Measurements from ENCODE around the gene PAQR4. TPM values are rescaled to one million over a fixed set of nuclear protein-coding genes. Genes with fewer than 3 reads are reported as not detected.

PAQR4 gene
- total and polyA plus RNA-seq, 2 of the 13 experiments (the other 11 are each of a cell fraction or from before 2014, with no cell fraction given) = 15.9 to 24.8 TPM

DNA sequence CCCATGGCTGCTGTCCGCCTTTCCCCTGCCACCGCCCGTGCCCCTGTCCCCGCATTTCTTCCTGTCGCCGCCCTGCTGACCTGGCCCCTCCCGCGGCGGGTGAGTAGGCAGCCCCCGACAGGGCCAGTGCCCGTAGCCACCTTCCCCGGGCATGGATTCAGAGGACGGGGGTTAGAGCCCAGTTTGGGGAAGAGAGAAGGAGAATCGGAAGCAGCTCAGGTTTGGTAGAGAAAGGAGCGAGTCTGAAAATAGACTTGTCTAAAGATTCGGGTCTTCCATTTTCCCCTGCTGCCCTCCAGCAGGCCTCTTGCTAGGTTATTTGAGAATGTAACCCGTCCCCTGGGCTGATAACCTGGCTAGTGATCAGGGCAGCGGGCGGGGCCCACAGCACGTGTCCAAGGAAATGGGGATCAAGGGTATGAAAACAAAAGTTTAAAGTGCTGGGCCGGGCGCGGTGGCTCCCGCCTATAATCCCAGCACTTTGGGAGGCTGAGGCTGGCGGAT is 35.7 kb downstream of the PAQR4 start (continued):
- TF ChIP-seq HCFC1 (IDR thresholded peaks at IDR 0.05; ENCODE audit: low read depth, low read length) (no peak), ZNF138 (CRISPR knock-in tag; IDR thresholded peaks at IDR 0.05; ENCODE audit: low read depth) (no peak), HOXA3 (CRISPR knock-in tag; IDR thresholded peaks at IDR 0.05) (0 out of 2 replicates have a peak, but pooled peaks have one; percentile 33), SUZ12 (IDR thresholded peaks at IDR 0.05; ENCODE audit: low read depth, low read length) (no peak)
- TF ChIP-seq, protein P1, sequence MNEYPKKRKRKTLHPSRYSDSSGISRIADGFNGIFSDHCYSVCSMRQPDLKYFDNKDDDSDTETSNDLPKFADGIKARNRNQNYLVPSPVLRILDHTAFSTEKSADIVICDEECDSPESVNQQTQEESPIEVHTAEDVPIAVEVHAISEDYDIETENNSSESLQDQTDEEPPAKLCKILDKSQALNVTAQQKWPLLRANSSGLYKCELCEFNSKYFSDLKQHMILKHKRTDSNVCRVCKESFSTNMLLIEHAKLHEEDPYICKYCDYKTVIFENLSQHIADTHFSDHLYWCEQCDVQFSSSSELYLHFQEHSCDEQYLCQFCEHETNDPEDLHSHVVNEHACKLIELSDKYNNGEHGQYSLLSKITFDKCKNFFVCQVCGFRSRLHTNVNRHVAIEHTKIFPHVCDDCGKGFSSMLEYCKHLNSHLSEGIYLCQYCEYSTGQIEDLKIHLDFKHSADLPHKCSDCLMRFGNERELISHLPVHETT (CRISPR knock-in tag; conservative IDR thresholded peaks at IDR 0.05) = no peak
- TF ChIP-seq, protein P2, sequence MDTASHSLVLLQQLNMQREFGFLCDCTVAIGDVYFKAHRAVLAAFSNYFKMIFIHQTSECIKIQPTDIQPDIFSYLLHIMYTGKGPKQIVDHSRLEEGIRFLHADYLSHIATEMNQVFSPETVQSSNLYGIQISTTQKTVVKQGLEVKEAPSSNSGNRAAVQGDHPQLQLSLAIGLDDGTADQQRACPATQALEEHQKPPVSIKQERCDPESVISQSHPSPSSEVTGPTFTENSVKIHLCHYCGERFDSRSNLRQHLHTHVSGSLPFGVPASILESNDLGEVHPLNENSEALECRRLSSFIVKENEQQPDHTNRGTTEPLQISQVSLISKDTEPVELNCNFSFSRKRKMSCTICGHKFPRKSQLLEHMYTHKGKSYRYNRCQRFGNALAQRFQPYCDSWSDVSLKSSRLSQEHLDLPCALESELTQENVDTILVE (CRISPR knock-in tag; IDR thresholded peaks at IDR 0.05) = peak; percentile 46; the same call in 1 of the 2 replicates
- TF ChIP-seq, protein P3, sequence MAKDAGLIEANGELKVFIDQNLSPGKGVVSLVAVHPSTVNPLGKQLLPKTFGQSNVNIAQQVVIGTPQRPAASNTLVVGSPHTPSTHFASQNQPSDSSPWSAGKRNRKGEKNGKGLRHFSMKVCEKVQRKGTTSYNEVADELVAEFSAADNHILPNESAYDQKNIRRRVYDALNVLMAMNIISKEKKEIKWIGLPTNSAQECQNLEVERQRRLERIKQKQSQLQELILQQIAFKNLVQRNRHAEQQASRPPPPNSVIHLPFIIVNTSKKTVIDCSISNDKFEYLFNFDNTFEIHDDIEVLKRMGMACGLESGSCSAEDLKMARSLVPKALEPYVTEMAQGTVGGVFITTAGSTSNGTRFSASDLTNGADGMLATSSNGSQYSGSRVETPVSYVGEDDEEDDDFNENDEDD (CRISPR knock-in tag; IDR thresholded peaks at IDR 0.05; ENCODE audit: borderline replicate concordance) = peak; percentile 66; the same call in 1 of the 2 replicates
- TF ChIP-seq, protein P4, sequence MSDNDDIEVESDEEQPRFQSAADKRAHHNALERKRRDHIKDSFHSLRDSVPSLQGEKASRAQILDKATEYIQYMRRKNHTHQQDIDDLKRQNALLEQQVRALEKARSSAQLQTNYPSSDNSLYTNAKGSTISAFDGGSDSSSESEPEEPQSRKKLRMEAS (IDR thresholded peaks at IDR 0.05) = peak; percentile 46; the same call in 1 of the 2 replicates
- TF ChIP-seq, protein P5, sequence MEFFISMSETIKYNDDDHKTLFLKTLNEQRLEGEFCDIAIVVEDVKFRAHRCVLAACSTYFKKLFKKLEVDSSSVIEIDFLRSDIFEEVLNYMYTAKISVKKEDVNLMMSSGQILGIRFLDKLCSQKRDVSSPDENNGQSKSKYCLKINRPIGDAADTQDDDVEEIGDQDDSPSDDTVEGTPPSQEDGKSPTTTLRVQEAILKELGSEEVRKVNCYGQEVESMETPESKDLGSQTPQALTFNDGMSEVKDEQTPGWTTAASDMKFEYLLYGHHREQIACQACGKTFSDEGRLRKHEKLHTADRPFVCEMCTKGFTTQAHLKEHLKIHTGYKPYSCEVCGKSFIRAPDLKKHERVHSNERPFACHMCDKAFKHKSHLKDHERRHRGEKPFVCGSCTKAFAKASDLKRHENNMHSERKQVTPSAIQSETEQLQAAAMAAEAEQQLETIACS (CRISPR knock-in tag; IDR thresholded peaks at IDR 0.05) = no peak
